Glutamatergic neuron (in vitro differentiated cells): Measurements from ENCODE around the gene VAPA. TPM values are rescaled to one million over a fixed set of nuclear protein-coding genes. Genes with fewer than 3 reads are reported as not detected.

Experiments used
- DNase-seq: peaks from one replicate; pipeline ENCODE4 v3.0.0; 2022
- H3K27ac Mint-ChIP-seq: one replicate; pipeline ENCODE4 v1.8.0; 2020; ENCODE audit warnings: mild to moderate bottlenecking, mixed read lengths, inconsistent platforms; ENCODE audit not compliant: unreplicated experiment
- H3K27me3 Mint-ChIP-seq: one replicate; pipeline ENCODE4 v1.8.0; 2020; ENCODE audit warnings: mild to moderate bottlenecking, moderate library complexity, mixed read lengths, inconsistent platforms; ENCODE audit not compliant: unreplicated experiment
- H3K36me3 Mint-ChIP-seq: one replicate; pipeline ENCODE4 v1.8.0; 2020; ENCODE audit warnings: mild to moderate bottlenecking, mixed read lengths, inconsistent platforms; ENCODE audit not compliant: unreplicated experiment
- H3K4me1 Mint-ChIP-seq: one replicate; pipeline ENCODE4 v1.8.0; 2020; ENCODE audit warnings: mild to moderate bottlenecking, low read depth, mixed read lengths, inconsistent platforms; ENCODE audit not compliant: unreplicated experiment
- H3K4me3 Mint-ChIP-seq: one replicate; pipeline ENCODE4 v1.8.0; 2020; ENCODE audit warnings: mild to moderate bottlenecking, mixed read lengths, inconsistent platforms; ENCODE audit not compliant: unreplicated experiment
- H3K9me3 Mint-ChIP-seq: one replicate; pipeline ENCODE4 v1.8.0; 2020; ENCODE audit warnings: mild to moderate bottlenecking, moderate library complexity, mixed read lengths, inconsistent platforms; ENCODE audit not compliant: unreplicated experiment
- long read RNA-seq: library from polyadenylated mRNA; unstranded; transcript quantifications from one replicate; pipeline ENCODE4 v2.0.0, GENCODE V29; 2020; ENCODE audit not compliant: unreplicated experiment
- total RNA-seq: library from RNA; stranded (reverse); fragmentation: NEBNext Ultra II Directional; extraction: Animal tissue kit (Norgen Biotek cat#: 25700); gene quantifications from one replicate; pipeline ENCODE4 v1.2.1, GENCODE V29; 2021; ENCODE audit not compliant: unreplicated experiment
- TF ChIP-seq, protein P1 (sequence below): fragments of 200-600 bp; sonication (generic); IDR thresholded peaks from one replicate; pipeline ENCODE4 v1.5.0; 2021; ENCODE audit not compliant: partially characterized antibody, unreplicated experiment

The VAPA gene, protein sequence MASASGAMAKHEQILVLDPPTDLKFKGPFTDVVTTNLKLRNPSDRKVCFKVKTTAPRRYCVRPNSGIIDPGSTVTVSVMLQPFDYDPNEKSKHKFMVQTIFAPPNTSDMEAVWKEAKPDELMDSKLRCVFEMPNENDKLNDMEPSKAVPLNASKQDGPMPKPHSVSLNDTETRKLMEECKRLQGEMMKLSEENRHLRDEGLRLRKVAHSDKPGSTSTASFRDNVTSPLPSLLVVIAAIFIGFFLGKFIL
- 187 TPM for total RNA-seq
- long read RNA-seq, full-length matches to known transcripts, result 179 of 189 reads
- long read RNA-seq, partial matches to known transcripts, result 2 of 189 reads
- long read RNA-seq, other reads (novel, unspliced or antisense), result 8 of 189 reads

DNA sequence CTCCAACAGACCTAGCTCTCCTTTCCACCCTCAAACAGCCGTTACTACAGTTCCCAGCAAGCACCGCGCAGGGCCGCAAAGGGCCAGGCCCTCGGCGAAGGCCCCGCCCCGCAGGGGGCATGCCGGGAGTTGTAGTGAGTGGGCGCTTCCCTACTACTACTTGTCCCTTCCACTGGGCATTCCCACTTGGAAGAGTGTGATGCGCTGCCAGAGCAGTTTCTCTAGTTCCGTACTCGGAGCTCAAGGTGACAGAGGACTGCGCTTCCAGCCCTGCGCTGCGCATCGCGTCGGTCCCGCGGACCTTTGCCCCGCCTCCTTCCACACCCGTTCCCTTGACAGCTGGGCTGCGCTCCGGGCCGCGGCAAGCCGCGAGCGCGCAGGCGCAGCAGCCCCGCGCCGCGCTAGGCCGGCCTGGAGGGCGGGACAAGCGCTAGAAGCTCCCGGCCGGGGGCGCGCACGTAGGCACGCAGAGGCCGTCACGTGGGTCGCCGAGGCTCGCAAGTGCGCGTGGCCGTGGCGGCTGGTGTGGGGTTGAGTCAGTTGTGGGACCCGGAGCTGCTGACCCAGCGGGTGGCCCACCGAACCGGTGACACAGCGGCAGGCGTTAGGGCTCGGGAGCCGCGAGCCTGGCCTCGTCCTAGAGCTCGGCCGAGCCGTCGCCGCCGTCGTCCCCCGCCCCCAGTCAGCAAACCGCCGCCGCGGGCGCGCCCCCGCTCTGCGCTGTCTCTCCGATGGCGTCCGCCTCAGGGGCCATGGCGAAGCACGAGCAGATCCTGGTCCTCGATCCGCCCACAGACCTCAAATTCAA lies at the start of gene VAPA:
TSS of gene VAPA (plus strand) at position 491 of the 808 bp plus-strand sequence. CDS start at position 732, 241 bp downstream.
- no peaks in the 10 kb centered on the region for H3K36me3 Mint-ChIP-seq
- peaks cover 10% of the 10 kb centered on the region for H3K27me3 Mint-ChIP-seq
- peaks cover 15% of the 10 kb centered on the region for H3K9me3 Mint-ChIP-seq
- peak within 1 kb of the TSS; percentile 89 for H3K4me3 Mint-ChIP-seq
- DNase-seq, result peak; percentile 93
- TF ChIP-seq, protein P1, sequence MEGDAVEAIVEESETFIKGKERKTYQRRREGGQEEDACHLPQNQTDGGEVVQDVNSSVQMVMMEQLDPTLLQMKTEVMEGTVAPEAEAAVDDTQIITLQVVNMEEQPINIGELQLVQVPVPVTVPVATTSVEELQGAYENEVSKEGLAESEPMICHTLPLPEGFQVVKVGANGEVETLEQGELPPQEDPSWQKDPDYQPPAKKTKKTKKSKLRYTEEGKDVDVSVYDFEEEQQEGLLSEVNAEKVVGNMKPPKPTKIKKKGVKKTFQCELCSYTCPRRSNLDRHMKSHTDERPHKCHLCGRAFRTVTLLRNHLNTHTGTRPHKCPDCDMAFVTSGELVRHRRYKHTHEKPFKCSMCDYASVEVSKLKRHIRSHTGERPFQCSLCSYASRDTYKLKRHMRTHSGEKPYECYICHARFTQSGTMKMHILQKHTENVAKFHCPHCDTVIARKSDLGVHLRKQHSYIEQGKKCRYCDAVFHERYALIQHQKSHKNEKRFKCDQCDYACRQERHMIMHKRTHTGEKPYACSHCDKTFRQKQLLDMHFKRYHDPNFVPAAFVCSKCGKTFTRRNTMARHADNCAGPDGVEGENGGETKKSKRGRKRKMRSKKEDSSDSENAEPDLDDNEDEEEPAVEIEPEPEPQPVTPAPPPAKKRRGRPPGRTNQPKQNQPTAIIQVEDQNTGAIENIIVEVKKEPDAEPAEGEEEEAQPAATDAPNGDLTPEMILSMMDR, result no peak
- H3K4me1 Mint-ChIP-seq, result peaks cover 16% of the 10 kb centered on the region
- H3K27ac Mint-ChIP-seq, result peak within 1 kb of the TSS; percentile 97

- Mint-ChIP-seq H3K27ac (no peak overlapping the region), H3K9me3 (peaks cover 15% of the 10 kb centered on the region), H3K4me3 (no peak overlapping the region), H3K36me3 (peaks cover 18% of the 10 kb centered on the region), H3K4me1 (peaks cover 14% of the 10 kb centered on the region), H3K27me3 (peaks cover 2% of the 10 kb centered on the region)
- no peak for DNase-seq
- TF ChIP-seq, protein P1, result no peak
Observed at GRCh38 chr18:9865764-9866490, 47.9 kb upstream of the VAPA start.

- no peak overlapping the region for H3K27ac Mint-ChIP-seq
- peaks cover 4% of the 10 kb centered on the region for H3K27me3 Mint-ChIP-seq
- peaks cover 15% of the 10 kb centered on the region for H3K9me3 Mint-ChIP-seq
- no peak for DNase-seq
- peaks cover 18% of the 10 kb centered on the region for H3K36me3 Mint-ChIP-seq
- no peak overlapping the region for H3K4me3 Mint-ChIP-seq
- peaks cover 14% of the 10 kb centered on the region for H3K4me1 Mint-ChIP-seq
- TF ChIP-seq, protein P1, result no peak
Observed at GRCh38 chr18:9866627-9867026, 47.2 kb upstream of the VAPA start.

DNA sequence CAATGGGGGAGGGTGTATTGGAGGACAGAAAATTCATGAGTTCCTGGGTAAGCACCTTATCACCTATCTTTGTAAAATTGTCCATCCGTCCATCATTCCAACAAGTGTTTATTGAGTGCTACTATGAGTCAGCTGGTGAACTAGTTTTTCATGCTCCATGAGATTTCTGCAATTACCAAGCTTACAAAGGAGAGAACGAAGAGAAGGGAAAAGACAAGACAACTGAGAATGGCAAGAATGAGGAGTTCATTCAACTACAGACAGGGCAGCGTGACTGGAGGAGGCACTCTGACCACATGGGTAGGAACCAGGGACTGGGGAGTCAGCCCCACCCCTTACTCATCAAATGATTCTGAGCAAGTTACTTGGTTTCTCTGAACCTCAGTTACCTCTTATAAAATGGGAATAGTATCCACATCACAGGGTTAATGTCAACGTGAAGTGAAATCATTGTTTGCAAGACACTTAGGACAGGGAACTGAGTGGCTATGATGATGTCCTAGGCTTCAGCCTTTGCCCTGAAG lies 46.7 kb upstream of the VAPA start:
- DNase-seq, result no peak
- peaks cover 14% of the 10 kb centered on the region for H3K4me1 Mint-ChIP-seq
- TF ChIP-seq, protein P1, result no peak
- peaks cover 15% of the 10 kb centered on the region for H3K9me3 Mint-ChIP-seq
- no peak overlapping the region for H3K27ac Mint-ChIP-seq
- peaks cover 4% of the 10 kb centered on the region for H3K27me3 Mint-ChIP-seq
- H3K36me3 Mint-ChIP-seq, result peaks cover 18% of the 10 kb centered on the region
- H3K4me3 Mint-ChIP-seq, result no peak overlapping the region
